GM20431 (cell line): ENCODE results near the gene VPS37B.
"Not testable (repeated sequence)": the region's sequence is repeated elsewhere in the genome, so short reads cannot be mapped to it uniquely, and the experiment has no call there.

Source experiments
- in situ Hi-C: fragments of 300-500 bp; cut with MseI, MboI; formaldehyde crosslinking; loops from one replicate; pipeline ENCODE4 v1.15.0; 2020; ENCODE audit warnings: low sequenced_read_pairs; ENCODE audit not compliant: unreplicated experiment

The VPS37B gene

GRCh38 chr12:122909442-122910288 is 13.7 kb upstream of the VPS37B start:
- in situ Hi-C loops: no loop called here

DNA sequence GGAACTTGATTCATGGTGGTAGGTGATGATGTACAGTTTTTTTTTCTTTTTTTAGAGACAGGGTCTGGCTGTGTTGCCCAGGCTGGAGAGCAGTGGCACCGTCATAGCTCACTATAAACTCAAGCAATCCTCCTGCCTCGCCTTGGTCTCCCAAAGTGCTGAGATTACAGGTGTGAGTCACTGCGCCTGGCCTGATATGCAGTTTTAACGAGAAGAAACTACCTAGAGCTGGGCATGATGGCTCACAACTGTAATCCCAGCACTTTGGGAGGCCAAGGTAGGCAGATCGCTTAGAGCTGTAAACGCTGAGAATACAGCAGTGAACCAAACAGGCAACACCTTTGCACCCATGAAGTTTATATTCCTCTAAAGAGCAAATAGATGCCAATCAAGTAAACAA is 13.0 kb upstream of the VPS37B start:
- in situ Hi-C loops: no loop called here

DNA sequence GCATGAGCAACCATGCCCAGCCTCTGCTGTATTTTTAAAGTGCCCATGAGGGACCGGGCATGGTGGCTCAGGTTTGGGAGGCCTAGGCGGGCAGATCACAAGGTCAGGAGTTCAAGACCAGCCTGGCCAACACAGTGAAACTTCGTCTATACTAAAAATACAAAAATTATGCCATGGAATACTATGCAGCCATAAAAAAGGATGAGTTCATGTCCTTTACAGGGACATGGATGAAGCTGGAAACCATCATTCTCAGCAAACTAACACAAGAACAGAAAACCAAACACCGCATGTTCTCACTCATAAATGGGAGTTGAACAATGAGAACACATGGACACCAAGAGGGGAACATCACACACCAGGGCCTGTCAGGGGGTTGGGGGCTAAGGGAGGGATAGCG is 9.3 kb upstream of the VPS37B start:
- in situ Hi-C loops: not testable (repeated sequence)

- in situ Hi-C loops: no loop called here
Observed at GRCh38 chr12:122903693-122904034, 7.7 kb upstream of the VPS37B start.

GRCh38 chr12:122902854-122903692 is 7.1 kb upstream of the VPS37B start:
- in situ Hi-C loops: no loop called here

- in situ Hi-C loops: no loop called here
Observed at GRCh38 chr12:122899887-122900286, 4.0 kb upstream of the VPS37B start.

DNA sequence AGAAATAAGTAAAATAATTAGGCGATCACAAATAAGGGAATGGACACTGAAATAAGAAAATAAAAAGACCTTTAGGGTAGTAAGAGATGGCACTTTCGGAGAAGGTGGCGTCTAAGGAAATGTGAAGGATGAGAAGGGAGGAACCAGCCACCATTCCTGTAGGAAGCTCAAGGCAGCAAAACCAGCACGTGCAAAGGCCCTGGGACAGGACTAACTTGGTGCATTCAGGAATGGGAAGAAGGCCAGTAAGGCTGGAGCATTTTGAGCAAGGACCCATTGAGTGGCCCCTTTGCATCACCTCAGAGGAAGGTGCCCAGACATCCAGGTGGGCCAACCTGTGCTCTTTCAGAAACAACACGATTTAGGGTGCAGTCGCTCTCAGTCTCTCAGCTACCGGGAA is 738 bp upstream of the VPS37B start:
- in situ Hi-C loops: no loop called here

GRCh38 chr12:122895320-122895703 is 612 bp downstream of the VPS37B start:
- in situ Hi-C loops: no loop called here

DNA sequence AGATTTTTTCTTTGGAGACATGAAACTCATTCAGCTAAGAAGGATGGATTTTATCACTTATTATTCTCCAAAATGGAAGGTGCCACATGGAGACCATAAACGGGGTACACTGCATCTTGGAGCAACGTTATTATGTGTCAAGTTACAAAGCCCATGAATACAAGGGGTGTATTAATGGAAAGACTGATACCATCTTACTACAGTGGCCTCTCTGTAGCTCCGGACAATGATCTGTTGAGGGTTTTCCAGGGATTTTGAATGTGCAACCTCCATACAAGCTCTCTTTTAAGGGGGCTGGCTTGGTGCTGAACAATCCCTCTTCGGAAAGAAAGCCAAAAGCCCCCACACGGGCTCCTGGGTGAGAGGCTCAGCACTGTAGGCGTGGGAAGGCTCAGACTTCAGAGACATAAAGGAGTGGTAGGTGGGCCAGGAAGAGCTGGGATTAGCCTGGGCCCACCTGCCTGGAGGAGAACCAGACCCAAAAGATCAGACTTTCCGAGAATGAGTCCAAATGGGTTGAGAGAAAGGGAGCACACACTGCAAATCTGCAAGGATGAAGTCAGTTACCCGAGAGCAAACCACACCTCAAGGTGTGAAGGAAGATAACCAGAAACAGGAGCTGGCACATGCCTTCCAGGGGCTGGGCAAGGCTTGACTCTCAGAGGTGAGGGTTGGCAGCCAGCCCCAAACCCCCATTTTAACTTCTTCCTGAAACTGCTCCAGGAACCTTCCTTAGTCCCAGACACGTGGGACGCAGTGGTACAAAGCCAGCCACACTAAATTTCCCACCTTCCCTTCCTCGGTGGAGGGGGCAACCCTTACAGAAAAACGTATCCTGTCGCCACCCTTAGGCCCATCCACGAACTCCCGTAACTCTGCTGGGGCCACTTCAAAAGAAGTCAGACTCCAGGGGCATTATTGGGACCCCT is 1.5 kb downstream of the VPS37B start:
- in situ Hi-C loops: no loop called here

DNA sequence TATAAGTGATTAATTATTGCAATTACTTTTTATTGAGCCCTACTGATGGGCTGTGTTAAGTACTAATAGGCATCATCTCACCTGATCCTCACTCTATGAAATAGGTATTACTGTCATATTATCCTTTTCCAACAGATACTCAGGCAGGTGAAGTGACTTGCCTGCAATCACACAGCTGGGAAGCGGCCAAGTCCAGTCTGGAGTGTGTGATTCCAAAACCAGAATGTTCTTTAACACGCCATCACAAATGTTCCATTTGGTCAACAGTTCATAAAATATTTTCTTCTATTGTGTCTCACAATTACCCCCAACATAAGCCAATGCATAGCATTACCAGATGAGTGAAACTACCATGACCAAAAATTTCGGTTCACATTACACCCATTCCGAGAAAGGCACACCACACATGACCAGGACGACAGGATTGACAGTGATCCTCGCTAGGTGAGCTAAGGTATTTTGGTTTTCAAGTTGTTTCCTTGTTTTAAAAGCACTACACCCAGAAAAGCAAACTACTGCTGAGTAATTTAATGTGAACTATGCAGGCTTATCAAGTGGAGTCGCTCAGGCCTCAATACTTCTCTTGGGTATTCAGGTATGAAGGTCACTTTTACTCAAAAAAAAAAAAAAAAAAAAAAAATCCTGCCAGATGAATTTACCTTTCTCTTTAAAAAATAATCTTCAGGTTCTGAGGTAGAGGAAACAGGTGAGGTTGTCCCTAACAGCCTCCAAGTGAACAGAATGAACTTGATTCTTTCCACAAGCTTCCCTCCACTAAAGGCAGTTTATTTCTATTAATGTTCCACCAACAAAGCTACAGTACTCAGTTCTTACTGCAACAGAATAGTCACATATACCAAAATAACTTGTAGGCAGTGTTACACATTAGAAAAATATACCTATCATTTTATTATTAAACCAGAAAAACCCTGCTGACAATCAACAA is 2.4 kb downstream of the VPS37B start:
- in situ Hi-C loops: no loop called here

DNA sequence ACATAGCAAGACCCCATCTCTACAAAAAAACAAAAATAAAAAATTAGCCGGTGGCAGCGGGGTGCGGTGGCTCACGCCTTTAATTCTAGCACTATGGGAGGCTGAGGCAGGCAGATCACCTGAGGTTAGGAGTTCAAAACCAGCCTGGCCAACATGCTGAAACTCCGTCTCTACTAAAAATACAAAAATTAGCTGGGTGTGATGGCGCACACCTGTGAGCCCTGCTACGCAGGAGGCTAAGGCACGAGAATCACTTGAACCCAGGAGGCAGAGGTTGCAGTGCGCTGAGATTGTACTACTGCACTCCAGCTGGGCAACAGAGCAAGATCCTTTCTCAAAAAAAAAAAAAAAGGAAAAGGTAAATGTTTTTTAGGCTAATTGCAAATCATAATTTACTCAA is 3.2 kb downstream of the VPS37B start:
- in situ Hi-C loops: not testable (repeated sequence)

- in situ Hi-C loops: no loop called here
Observed at GRCh38 chr12:122891661-122892525, 4.0 kb downstream of the VPS37B start.

DNA sequence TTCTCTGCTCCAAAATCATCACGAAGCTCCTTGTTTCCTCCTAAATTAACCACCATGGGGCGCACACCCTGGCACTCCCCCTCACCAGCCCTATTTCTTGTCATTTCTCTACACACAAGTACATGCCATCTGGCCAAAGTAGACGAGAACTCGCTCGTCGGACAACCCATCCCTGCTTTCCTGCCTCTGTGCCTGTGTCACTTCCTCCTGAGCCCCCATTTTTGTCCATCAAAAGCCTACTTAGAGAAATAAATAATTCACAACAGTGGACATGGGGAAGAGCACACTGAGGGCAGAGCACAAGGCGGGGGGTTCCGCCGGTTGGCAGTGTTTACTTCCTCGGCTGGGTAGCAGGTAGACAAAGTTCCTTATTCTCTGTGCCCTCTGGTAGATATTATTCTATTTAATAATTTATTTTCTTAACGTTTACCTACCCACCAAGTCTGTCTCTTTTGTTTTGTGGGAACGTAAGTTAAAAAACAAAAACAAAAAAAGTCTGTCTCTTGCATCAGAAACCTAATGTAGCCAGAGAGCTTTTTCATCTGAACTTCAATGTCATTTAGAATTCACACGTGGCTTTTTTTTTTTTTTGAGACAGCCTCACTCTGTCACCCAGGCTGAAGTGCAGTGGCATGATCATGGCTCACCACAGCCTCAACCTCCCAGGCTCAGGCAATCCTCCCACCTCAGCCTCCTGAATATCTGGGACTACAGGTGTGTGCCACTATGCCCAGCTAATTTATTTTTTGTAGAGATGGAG is 6.0 kb downstream of the VPS37B start:
- in situ Hi-C loops: no loop called here

DNA sequence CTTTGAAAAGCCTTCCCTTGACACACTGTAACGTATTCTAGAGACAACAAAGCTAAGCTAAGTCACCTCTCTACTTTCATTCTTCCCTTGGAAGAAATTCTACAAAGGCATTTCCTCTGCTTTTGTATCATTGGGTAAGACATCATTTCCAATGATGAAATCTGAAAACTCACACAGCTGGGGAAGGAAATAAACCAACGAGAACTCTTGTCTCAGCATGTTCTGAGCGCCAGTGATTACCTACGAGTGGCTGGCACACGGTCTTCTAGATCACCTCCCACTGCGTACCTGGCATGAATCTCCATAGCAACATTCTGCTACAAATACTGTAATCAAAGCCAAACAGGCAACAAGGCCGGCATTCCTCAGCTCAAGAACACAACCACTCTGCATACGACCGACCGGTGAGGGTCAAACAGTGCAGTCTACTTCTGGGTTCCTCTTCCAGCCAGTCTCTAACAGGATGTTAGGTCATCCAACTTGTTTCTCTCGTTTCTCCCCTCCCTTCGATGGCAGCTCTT is 7.6 kb downstream of the VPS37B start:
- in situ Hi-C loops: no loop called here

DNA sequence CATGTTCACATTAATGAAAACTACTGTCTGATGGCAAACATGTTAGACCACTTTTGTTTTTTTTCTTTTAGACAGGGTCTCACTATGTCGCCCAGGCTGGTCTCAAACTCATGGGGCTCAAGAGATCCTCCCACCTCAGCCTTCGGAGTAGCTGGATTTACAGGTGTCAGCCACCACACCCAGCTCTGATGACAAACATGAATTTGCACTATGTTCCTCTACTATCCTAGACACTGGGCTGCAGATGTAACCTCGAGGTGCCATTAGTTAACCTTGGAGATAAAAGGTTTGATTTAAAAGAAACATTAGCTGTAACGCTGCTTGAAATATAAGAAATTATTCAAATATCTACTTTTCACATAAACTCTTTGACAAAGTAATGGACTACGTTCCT is 8.1 kb downstream of the VPS37B start:
- in situ Hi-C loops: no loop called here

GRCh38 chr12:122886851-122887818 is 8.8 kb downstream of the VPS37B start:
- in situ Hi-C loops: no loop called here
